Mammary epithelial cell (primary cell): Measurements from ENCODE around the gene ADGB.

ENCODE experiments used
- CTCF ChIP-seq, 2 donors: IDR thresholded peaks in 1 of 2; conservative IDR thresholded peaks in 1 of 2; 2 replicates each; pipeline ENCODE4 v1.5.1; 2011 to 2012; ENCODE audit warnings: inconsistent platforms in 2 of 2, low read length in 2 of 2, mild to moderate bottlenecking in 2 of 2, control low read depth in 1 of 2, low read depth in 1 of 2; ENCODE audit not compliant: insufficient read depth in 1 of 2; ENCODE audit errors: extremely low read depth in 1 of 2
- EZH2 ChIP-seq: IDR thresholded peaks from 2 replicates; pipeline ENCODE4 v1.6.1; 2012; ENCODE audit warnings: low read length, inconsistent platforms, borderline replicate concordance

DNA sequence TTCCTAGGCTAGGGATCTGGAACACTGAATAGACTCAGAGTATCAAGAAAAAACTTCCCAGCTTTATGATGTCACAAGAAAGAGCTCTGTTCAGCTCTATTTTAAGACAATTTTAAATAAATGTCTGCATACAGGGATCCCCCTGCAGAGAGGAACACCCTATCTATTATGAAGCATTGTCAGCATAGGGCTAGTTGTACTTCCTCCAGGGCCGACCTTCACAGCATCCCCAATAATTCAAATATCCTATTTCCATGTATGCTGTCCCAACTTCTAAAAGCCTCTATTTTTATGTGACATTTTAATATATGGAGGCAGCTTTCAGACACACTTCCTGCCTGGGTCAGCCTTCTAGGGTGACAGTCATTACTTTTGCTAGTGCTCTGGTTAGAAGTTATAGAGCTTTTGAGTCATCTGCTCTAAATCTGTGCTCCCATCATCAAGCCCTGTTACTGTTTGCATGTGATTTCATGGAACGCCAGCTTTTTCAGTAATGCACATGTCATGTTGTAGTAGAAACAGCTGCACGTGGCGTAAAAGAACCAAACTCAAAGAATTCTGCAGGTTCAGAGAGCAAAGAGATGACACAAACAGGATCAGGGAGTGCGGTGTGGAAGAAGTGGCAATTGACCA lies 189.2 kb downstream of the ADGB start:
- no peak for TF ChIP-seq CTCF (conservative IDR thresholded peaks at IDR 0.05 in 1 of 2, IDR thresholded peaks at IDR 0.05 in 1 of 2; ENCODE audit: extremely low read depth in 1 of 2, insufficient read depth in 1 of 2, low read depth in 1 of 2, low read length in 2 of 2)
- no peak for TF ChIP-seq EZH2
